Psoas muscle (tissue), 8 donors: ENCODE data around the gene INSRR. TPM values are rescaled to one million over a fixed set of nuclear protein-coding genes. Genes with fewer than 3 reads are reported as not detected.

ENCODE experiments used
- ATAC-seq, 4 donors: fragments of 200-7000 bp; cut with Tn5 transposase; one replicate each; pipeline ENCODE4 v1.9.1; 2020; ENCODE audit warnings: moderate library complexity in 3 of 4, mild to moderate bottlenecking in 2 of 4
- DNase-seq, 2 donors: peaks; one replicate each; pipeline ENCODE4 v3.0.0-alpha.2; 2020
- H3K27ac ChIP-seq: fragments of 200-600 bp; one replicate; pipeline ENCODE4 v1.8.0; 2022
- H3K27me3 ChIP-seq, 3 donors: fragments of 200-600 bp in 1 of 3; one replicate each; pipeline versions ENCODE4 v1.6.1 to v1.8.0; 2013 to 2022; ENCODE audit warnings: low read length in 2 of 3, mild to moderate bottlenecking in 2 of 3, moderate library complexity in 1 of 3; ENCODE audit not compliant: insufficient read depth in 3 of 3
- H3K36me3 ChIP-seq, 2 donors: fragments of 200-600 bp in 1 of 2; one replicate each; pipeline versions ENCODE4 v1.6.1 to v1.8.0; 2013 to 2022; ENCODE audit warnings: low read depth in 1 of 2, mild to moderate bottlenecking in 1 of 2, moderate library complexity in 1 of 2; ENCODE audit not compliant: insufficient read depth in 1 of 2
- H3K4me1 ChIP-seq: fragments of 200-600 bp; one replicate; pipeline ENCODE4 v1.8.0; 2022
- H3K4me3 ChIP-seq: fragments of 200-600 bp; one replicate; pipeline ENCODE4 v1.8.0; 2022; ENCODE audit warnings: mild to moderate bottlenecking
- H3K9me3 ChIP-seq: fragments of 200-600 bp; one replicate; pipeline ENCODE4 v1.8.0; 2022
- CTCF ChIP-seq: fragments of 200-600 bp; IDR thresholded peaks from one replicate; pipeline ENCODE4 v1.8.0; 2022; ENCODE audit warnings: antibody characterized with exemption
- WGBS, 3 donors: extraction: QIAGEN DNeasy Blood & Tissue Kit; methylation state at CpG; one replicate each; pipeline versions ENCODE4 v1.1.6 to v1.1.7; 2013; 5-methylcytosine and 5-hydroxymethylcytosine counted together
- intact Hi-C, 2 donors: fragments of 100-400 bp; cut with DNase I; formaldehyde crosslinking; loops; one replicate each; pipeline versions ENCODE4 v1.11.0 to v1.14.2; 2022
- polyA plus RNA-seq, 3 donors: library from polyadenylated mRNA; stranded (reverse); fragments of 200-250 nt; gene quantifications; one replicate each; pipeline ENCODE4 v1.2.3, GENCODE V29; 2013
- total RNA-seq, 4 donors: library from RNA; stranded (reverse); fragmentation: NEBNext Ultra II Directional in 2 of 4; extraction: Animal tissue kit (Norgen Biotek cat#: 25700) in 2 of 4; gene quantifications; one replicate each; pipeline versions ENCODE4 v1.2.1 to v1.2.4, GENCODE V29; 2021 to 2023
- donor health status: healthy with polysubstance abuse.
- donor health status: DM: no; HTN: no; CAD: no; lungs with moderate emphysema.
- donor health status: Bipolar disorder and iron deficiency.
- donor health status: healthy.
- donor health status: DM: yes; HTN: yes; CAD: no.
- donor health status: DM: no; HTN: no; CAD: no.
- donor health status: DM: no; HTN: no; CAD: no.
- donor health status: DM: yes; HTN: yes; CAD: no.

Gene INSRR
- total and polyA plus RNA-seq, 7 donors, result under 0.01 to 0.07 TPM; not detected in 5

DNA sequence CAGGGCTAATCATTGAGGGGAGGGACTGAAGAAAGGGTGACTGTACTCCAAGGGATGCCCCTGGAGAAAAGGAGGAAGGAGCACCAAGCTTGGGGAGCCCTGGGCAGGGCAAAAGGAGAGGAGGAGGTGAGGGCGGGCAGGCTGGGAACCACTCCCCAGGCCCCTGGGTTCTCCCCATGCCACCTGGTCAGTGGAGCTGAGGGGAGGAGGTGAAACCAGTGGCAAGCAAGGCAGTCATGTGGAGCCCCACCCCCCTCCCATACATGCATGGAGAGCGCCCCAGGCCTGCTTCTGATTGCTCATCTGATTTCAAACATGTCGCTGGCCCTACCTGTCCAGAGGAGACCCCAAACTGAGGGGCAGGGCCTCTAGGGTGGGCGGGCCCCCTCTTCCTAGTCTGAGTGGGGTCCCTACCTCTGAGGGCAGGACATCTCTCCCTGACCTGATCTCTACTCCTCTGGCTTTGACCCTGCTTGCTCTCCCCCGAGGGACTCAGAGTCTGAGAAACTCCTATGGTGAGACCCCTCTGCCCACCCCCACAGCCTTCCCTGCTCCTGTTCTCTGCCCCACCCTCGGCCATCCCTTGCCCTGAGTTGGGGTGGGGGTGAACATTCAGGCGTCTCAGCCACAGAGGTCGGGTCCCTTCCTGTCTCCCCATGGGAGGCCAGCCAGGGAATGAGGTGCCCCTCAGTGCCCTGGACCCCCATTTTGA lies 18.6 kb downstream of the INSRR start:
- no peak overlapping the region for H3K4me3 ChIP-seq
- DNase-seq (no peak), ATAC-seq (no peak)
- TF ChIP-seq CTCF, result no peak
- intact Hi-C loops, result loop anchor here in 1 of 2 donors (2.0 kb wide), 1 partner anchor 44 kb away; no protein-coding TSS in a partner anchor
- H3K9me3 ChIP-seq, result no peaks in the 10 kb centered on the region
- no peaks in the 10 kb centered on the region for H3K4me1 ChIP-seq
- no peaks in the 10 kb centered on the region for H3K36me3 ChIP-seq
- no peak overlapping the region for H3K27ac ChIP-seq
- 66 to 73% (median 68%) methylated on average over 7 to 8 of the region's 8 CpGs for WGBS, 3 donors
- H3K27me3 ChIP-seq, result peaks cover 0 to 32% (median 14%) of the 10 kb centered on the region in 3 donors

DNA sequence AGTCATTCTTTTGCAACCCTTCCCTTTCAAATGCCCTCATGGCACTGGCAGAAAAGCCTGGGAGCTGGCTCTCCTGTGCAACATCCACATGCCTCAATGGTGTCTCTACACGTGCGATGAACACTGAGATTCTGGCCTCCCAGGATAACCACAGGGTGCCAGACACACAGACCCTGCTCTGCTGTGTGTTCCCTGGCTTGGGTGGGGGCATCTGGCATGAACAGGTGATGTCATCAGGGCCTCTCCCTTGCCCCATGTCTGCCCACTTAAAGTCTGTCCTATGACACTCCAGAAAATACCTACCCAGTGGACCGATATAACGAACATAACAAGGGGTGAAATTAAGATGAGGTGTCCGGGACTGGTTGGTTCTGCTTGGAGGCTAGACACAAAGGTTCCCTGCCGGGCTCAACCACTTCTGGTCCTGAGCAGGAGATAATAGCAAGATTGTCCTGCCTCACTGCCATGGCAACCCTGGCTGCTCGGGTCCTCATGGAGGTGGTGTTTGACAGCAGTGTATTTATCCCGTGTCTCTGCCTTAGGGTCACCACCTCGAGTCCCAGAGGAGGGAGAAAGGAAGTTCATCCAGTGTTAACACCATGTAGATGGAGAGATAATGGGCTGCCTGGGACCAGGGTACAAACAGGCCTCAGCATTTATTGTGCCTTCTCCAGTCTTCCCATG lies 19.3 kb downstream of the INSRR start:
- 40 to 46% (median 45%) methylated on average over 9 of the region's 9 CpGs for WGBS, 3 donors
- H3K36me3 ChIP-seq, result no peaks in the 10 kb centered on the region
- ATAC-seq (no peak), DNase-seq (no peak)
- no peak for TF ChIP-seq CTCF
- H3K4me1 ChIP-seq, result no peaks in the 10 kb centered on the region
- H3K4me3 ChIP-seq, result no peak overlapping the region
- H3K9me3 ChIP-seq, result no peaks in the 10 kb centered on the region
- H3K27me3 ChIP-seq, result peaks cover 0 to 24% (median 8%) of the 10 kb centered on the region in 3 donors
- H3K27ac ChIP-seq, result no peak overlapping the region
- intact Hi-C loops, result loop anchor here (2.0 to 5.0 kb wide), 5 partner anchors 19 to 88 kb away; partner anchors contain the start of genes INSRR (in 1 of the 2) and NTRK1 (in 1 of the 2)

GRCh38 chr1:156838972-156839371 lies 19.9 kb downstream of the INSRR start:
- ATAC-seq, result peak; percentile 59 to 69 (median 62)
- Histone ChIP-seq H3K4me1 (no peaks in the 10 kb centered on the region), H3K27me3 (peaks cover 0 to 18% (median 5%) of the 10 kb centered on the region in 3 donors), H3K9me3 (no peaks in the 10 kb centered on the region), H3K4me3 (no peak overlapping the region), H3K27ac (no peak overlapping the region), H3K36me3 (no peaks in the 10 kb centered on the region)
- intact Hi-C loops, result loop anchor here (2.0 to 5.0 kb wide), 4 partner anchors 20 to 88 kb away; partner anchors contain the start of genes INSRR (in 1 of the 2) and NTRK1 (in 1 of the 2)
- TF ChIP-seq CTCF, result peak; percentile 80
- DNase-seq, result no peak
- 25 to 31% (median 27%) methylated on average over 7 of the region's 7 CpGs for WGBS, 3 donors

GRCh38 chr1:156836892-156837291 lies 22.0 kb downstream of the INSRR start:
- H3K4me3 ChIP-seq, result no peak overlapping the region
- H3K9me3 ChIP-seq, result no peaks in the 10 kb centered on the region
- intact Hi-C loops, result loop anchor here in 1 of 2 donors (5.0 kb wide), 1 partner anchor 90 kb away; no protein-coding TSS in a partner anchor
- no peaks in the 10 kb centered on the region for H3K4me1 ChIP-seq
- no peak for TF ChIP-seq CTCF
- ATAC-seq (no peak), DNase-seq (no peak)
- no peaks in the 10 kb centered on the region for H3K27me3 ChIP-seq
- 72 to 81% (median 76%) methylated on average over 4 of the region's 4 CpGs for WGBS, 3 donors
- no peaks in the 10 kb centered on the region for H3K36me3 ChIP-seq
- no peak overlapping the region for H3K27ac ChIP-seq
